IMR-90 (cell line): Measurements from ENCODE around the gene MYOM1. TPM values are rescaled to one million over a fixed set of nuclear protein-coding genes. Genes with fewer than 3 reads are reported as not detected.

Experiments
- ATAC-seq: fragments of 200-7000 bp; cut with Tn5 transposase; 2 replicates; pipeline ENCODE4 v1.9.1; 2020; ENCODE audit warnings: low read depth, mild to moderate bottlenecking, moderate library complexity
- BruUV-seq: library from RNA; stranded (reverse); fragments of 400-500 nt; replicated peaks from 2 replicates; lab custom pipeline; 2021; lab: Mats Ljungman, UMichigan
- CTCF ChIA-PET: fragments of 300-600 bp; formaldehyde crosslinking; extraction: SDS; loops from one replicate; lab custom pipeline; 2021; ENCODE audit warnings: antibody characterized with exemption; lab: Yijun Ruan, JAX
- POLR2A ChIA-PET: fragments of 300-600 bp; sonication (Branson Sonifier 250); formaldehyde crosslinking; loops from one replicate; lab custom pipeline; 2022; ENCODE audit warnings: antibody characterized with exemption; ENCODE audit not compliant: unreplicated experiment; lab: Charles Lee
- DNase-seq: peaks from one replicate; pipeline ENCODE4 v3.0.0; 2013
- H2AFZ ChIP-seq: replicated peaks from 2 replicates; pipeline ENCODE3; 2013; ENCODE audit warnings: low read length, mild to moderate bottlenecking; ENCODE audit not compliant: poor library complexity
- H2AK5ac ChIP-seq: 2 replicates; pipeline ENCODE4 v1.6.1; 2013; ENCODE audit warnings: low read depth, low read length, inconsistent platforms
- H2AK9ac ChIP-seq: replicated peaks from 2 replicates; pipeline ENCODE3; 2013; ENCODE audit warnings: mild to moderate bottlenecking, low read depth, low read length, moderate library complexity; ENCODE audit not compliant: poor library complexity
- H2BK120ac ChIP-seq: 2 replicates; pipeline ENCODE4 v1.6.1; 2013; ENCODE audit warnings: low read depth, low read length, inconsistent platforms
- H2BK15ac ChIP-seq: 3 replicates; pipeline ENCODE4 v1.6.1; 2013; ENCODE audit warnings: low read depth, low read length, inconsistent platforms
- H2BK20ac ChIP-seq: 2 replicates; pipeline ENCODE4 v1.6.1; 2013; ENCODE audit warnings: low read depth, mild to moderate bottlenecking, inconsistent platforms, low read length, moderate library complexity
- H2BK5ac ChIP-seq: 2 replicates; pipeline ENCODE4 v1.6.1; 2013; ENCODE audit warnings: mild to moderate bottlenecking, low read depth, low read length, inconsistent platforms; ENCODE audit not compliant: poor library complexity, severe bottlenecking
- H3K14ac ChIP-seq: replicated peaks from 2 replicates; pipeline ENCODE4 v1.6.1; 2013; ENCODE audit warnings: low read depth, low read length, inconsistent platforms
- H3K18ac ChIP-seq: 2 replicates; pipeline ENCODE4 v1.6.1; 2013; ENCODE audit warnings: low read depth, low read length, control low read depth
- H3K23ac ChIP-seq: 2 replicates; pipeline ENCODE4 v1.6.1; 2013; ENCODE audit warnings: low read depth, low read length, inconsistent platforms
- H3K27ac ChIP-seq: 2 replicates; pipeline ENCODE4 v1.5.1; 2013; ENCODE audit warnings: mild to moderate bottlenecking, control low read depth, low read length; ENCODE audit not compliant: insufficient read depth
- H3K27me3 ChIP-seq: 2 replicates; pipeline ENCODE4 v1.6.1; 2013; ENCODE audit warnings: low read length; ENCODE audit not compliant: control insufficient read depth, insufficient read depth
- H3K36me3 ChIP-seq: 2 replicates; pipeline ENCODE4 v1.6.1; 2013; ENCODE audit warnings: low read length, mixed read lengths; ENCODE audit not compliant: control insufficient read depth, insufficient read depth
- H3K4ac ChIP-seq: 2 replicates; pipeline ENCODE4 v1.6.1; 2013; ENCODE audit warnings: low read depth, low read length, inconsistent platforms
- H3K4me1 ChIP-seq: 2 replicates; pipeline ENCODE4 v1.6.1; 2013; ENCODE audit warnings: low read length, mixed read lengths; ENCODE audit not compliant: control insufficient read depth, insufficient read depth
- H3K4me2 ChIP-seq: 2 replicates; pipeline ENCODE4 v1.6.1; 2013; ENCODE audit warnings: low read depth, mild to moderate bottlenecking, control low read depth, low read length, moderate library complexity
- H3K4me3 ChIP-seq: 2 replicates; pipeline ENCODE4 v1.5.1; 2013; ENCODE audit warnings: low read depth, mild to moderate bottlenecking, control low read depth, low read length, moderate library complexity; ENCODE audit not compliant: insufficient read depth
- H3K56ac ChIP-seq: 2 replicates; pipeline ENCODE4 v1.6.1; 2013; ENCODE audit warnings: low read length, inconsistent platforms; ENCODE audit not compliant: insufficient read depth; ENCODE audit errors: extremely low read depth
- H3K79me1 ChIP-seq, 2 experiments: 2 replicates each; pipeline ENCODE4 v1.6.1; 2013; ENCODE audit warnings: low read length in 2 of 2, inconsistent platforms in 1 of 2, low read depth in 1 of 2
- H3K9ac ChIP-seq: 2 replicates; pipeline ENCODE4 v1.6.1; 2013; ENCODE audit warnings: low read depth, low read length, control low read depth
- H3K9me1 ChIP-seq: 2 replicates; pipeline ENCODE4 v1.6.1; 2013; ENCODE audit warnings: low read length, inconsistent platforms; ENCODE audit not compliant: insufficient read depth
- H3K9me3 ChIP-seq: 2 replicates; pipeline ENCODE4 v1.6.1; 2013; ENCODE audit warnings: low read length; ENCODE audit not compliant: control insufficient read depth, insufficient read depth
- H4K20me1 ChIP-seq: 2 replicates; pipeline ENCODE4 v1.6.1; 2013; ENCODE audit warnings: low read length, inconsistent platforms; ENCODE audit not compliant: insufficient read depth
- H4K5ac ChIP-seq: 2 replicates; pipeline ENCODE4 v1.6.1; 2013; ENCODE audit warnings: mild to moderate bottlenecking, low read depth, low read length, control low read depth
- H4K8ac ChIP-seq, 2 experiments: 2 replicates each; pipeline ENCODE4 v1.6.1; 2013; ENCODE audit warnings: low read depth in 2 of 2, low read length in 2 of 2, control low read depth in 1 of 2, inconsistent platforms in 1 of 2
- H4K91ac ChIP-seq: 2 replicates; pipeline ENCODE4 v1.6.1; 2013; ENCODE audit warnings: low read depth, low read length, inconsistent platforms; ENCODE audit not compliant: insufficient read depth
- CEBPB ChIP-seq: IDR thresholded peaks from 2 replicates; pipeline ENCODE4 v1.6.1; 2012; ENCODE audit warnings: low read depth, low read length, improper control_type of control experiment
- CTCF ChIP-seq: conservative IDR thresholded peaks from 2 replicates; pipeline ENCODE4 v1.5.1; 2012; ENCODE audit warnings: mild to moderate bottlenecking, low read depth, low read length, improper control_type of control experiment
- MAZ ChIP-seq: IDR thresholded peaks from 2 replicates; pipeline ENCODE4 v1.6.1; 2012; ENCODE audit warnings: low read depth, mild to moderate bottlenecking, low read length, improper control_type of control experiment, moderate library complexity, borderline replicate concordance
- POLR2A ChIP-seq: IDR thresholded peaks from 2 replicates; pipeline ENCODE4 v1.6.1; 2012; ENCODE audit warnings: mild to moderate bottlenecking, low read depth, low read length
- WGBS, 2 experiments: methylation state at CpG; one replicate each; pipeline versions ENCODE4 v1.1.5 to v1.1.7; 2013; ENCODE audit warnings: missing lambda C conversion rate in 2 of 2; ENCODE audit not compliant: insufficient read length in 1 of 2; ENCODE audit errors: extremely low coverage in 2 of 2; 5-methylcytosine and 5-hydroxymethylcytosine counted together
- dilution Hi-C: fragments of 300-500 bp; cut with HindIII; formaldehyde crosslinking; loops from one replicate; pipeline ENCODE4 v1.14.3; 2018; ENCODE audit warnings: low sequenced_read_pairs; ENCODE audit not compliant: unreplicated experiment
- in situ Hi-C: fragments of 300-500 bp; cut with MboI; formaldehyde crosslinking; loops from 3 replicates; pipeline ENCODE4 v1.14.3; 2019; ENCODE audit warnings: low sequenced_read_pairs, inconsistent platforms, mixed read lengths
- intact Hi-C: fragments of 100-400 bp; cut with micrococcal nuclease; formaldehyde crosslinking; loops from 2 replicates; pipeline ENCODE4 v1.10.0; 2022
- polyA plus RNA-seq, 3 experiments: library from polyadenylated mRNA; depleted of rRNA; stranded (reverse); fragments of >200 nt; gene quantifications; 2 replicates each; pipeline ENCODE4 v1.2.3, GENCODE V29; 2012; ENCODE audit warnings: low replicate concordance in 1 of 3
- total RNA-seq: library from RNA; depleted of rRNA; stranded (reverse); fragments of >200 nt; gene quantifications from 2 replicates; pipeline ENCODE4 v1.2.3, GENCODE V29; 2012

MYOM1 gene
- total and polyA plus RNA-seq, 2 of the 4 experiments (the other 2 are of a cell fraction), result under 0.01 to 0.10 TPM

DNA sequence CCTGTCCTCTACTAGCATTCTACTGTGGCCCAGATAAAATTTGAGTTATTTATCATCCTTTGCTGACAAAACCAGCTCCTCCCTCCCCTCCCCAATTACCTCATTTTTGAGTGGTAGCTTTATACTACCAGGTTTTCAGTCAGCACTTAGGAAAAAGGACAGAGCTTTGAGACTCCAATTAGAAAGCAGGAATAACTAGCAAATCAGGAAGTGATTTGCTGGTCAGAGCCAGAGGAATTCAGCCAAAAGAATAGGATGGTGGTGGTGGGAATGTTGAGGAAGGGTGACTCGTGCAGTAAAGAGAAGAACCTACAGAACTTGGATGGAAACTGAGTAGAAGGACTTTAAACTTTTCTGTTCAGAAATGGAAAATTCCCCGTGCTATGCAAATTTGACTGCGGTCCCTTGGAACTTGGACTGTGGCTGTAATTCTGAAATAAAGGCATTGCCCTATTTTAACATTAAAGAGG lies 45.8 kb upstream of the MYOM1 start:
- Histone ChIP-seq H3K27ac (no peak overlapping the region), H2AFZ (no peak overlapping the region), H3K79me1 (peaks cover 6 to 65% of the 10 kb centered on the region in 2 experiments), H2BK20ac (no peak overlapping the region), H3K4me3 (no peak overlapping the region), H4K8ac (no peak overlapping the region), H3K4me1 (peaks cover 18% of the 10 kb centered on the region), H3K36me3 (no peaks in the 10 kb centered on the region), H3K56ac (no peak overlapping the region), H2AK5ac (no peak overlapping the region), H2BK15ac (no peak overlapping the region), H3K4me2 (peak overlapping the region; percentile 37; the same call in 1 of the 2 replicates), H4K20me1 (peaks cover 80% of the 10 kb centered on the region), H3K9me1 (peaks cover 30% of the 10 kb centered on the region), H3K14ac (no peak overlapping the region), H3K9me3 (no peaks in the 10 kb centered on the region), H4K5ac (no peak overlapping the region), H3K18ac (no peak overlapping the region), H2BK5ac (no peak overlapping the region), H3K23ac (no peak overlapping the region; the same call in 1 of the 2 replicates), H3K27me3 (no peaks in the 10 kb centered on the region), H4K91ac (no peak overlapping the region), H2BK120ac (no peak overlapping the region), H3K4ac (no peak overlapping the region), H3K9ac (no peak overlapping the region), H2AK9ac (no peak overlapping the region)
- ATAC-seq, result no peak
- ChIA-PET POLR2A (interaction anchor here (1.0 kb wide), 1 partner anchor 356 kb away, joined by 3 read pairs; no protein-coding TSS in a partner anchor), CTCF (interaction anchor here (1.2 to 1.4 kb wide), 2 partner anchors 388 to 401 kb away, joined by 3 read pairs; no protein-coding TSS in a partner anchor)
- BruUV-seq, result no TSS peak
- in situ Hi-C loops, result no loop called here
- DNase-seq, result peak; percentile 75
- TF ChIP-seq CEBPB (no peak), CTCF (no peak), MAZ (no peak), POLR2A (no peak)
- WGBS, 2 experiments, result 29% methylated on average over 1 of the region's 3 CpGs; no CpG with 5 or more reads in 1 of the 2 experiments
- intact Hi-C loops, result no loop called here
- dilution Hi-C loops, result no loop called here
